AML-193 (cell line): ENCODE measurements around the gene BZW2.

Experiments used
- DNase-seq, 2 experiments: peaks; one replicate each; lab custom pipeline; 2025; lab: John Stamatoyannopoulos, UW

BZW2 gene

DNA sequence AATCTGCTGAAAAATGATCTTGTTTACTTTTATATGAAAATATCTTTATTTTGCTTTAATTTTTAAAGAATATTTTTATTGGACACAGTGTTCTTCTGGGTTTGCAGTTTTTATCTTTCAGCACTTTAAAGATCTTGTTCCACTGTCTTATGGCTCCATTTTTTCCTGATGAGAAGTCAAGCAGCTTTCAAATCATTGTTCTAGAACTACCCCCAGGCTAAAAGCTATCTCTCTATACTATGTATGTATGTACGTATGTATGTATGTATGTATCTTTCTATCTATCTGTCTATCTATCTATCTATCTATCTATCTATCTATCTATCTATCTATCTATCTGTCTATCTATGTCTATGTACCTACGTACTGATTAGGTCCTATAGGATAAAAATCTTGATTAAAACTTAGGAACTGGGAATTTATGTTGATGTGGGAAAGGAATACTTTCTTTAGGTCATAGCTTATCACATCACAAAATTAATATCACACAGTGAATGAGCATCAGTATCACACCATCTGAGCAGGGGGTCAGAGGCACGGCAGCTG lies 72.2 kb downstream of the BZW2 start:
- DNase-seq, result no peak

DNA sequence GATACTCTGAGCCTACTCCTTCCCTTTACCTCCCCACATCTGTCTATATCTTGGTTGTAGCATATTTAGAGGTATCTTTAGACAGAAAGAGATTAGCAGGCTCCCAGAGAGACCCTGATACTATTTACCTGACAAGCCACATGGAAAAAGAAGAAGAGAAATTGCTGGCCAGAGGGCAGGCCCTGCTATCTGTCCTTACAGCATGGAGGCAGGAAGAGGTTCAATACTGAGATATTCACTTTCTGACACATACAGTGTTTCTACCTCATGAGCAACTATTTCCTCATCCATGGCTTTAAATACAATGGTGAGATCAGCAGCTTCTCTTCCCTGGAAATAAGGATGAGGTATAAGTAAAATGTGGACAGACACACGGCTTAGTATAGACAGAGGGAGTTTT lies 73.7 kb downstream of the BZW2 start:
- no peak for DNase-seq

DNA sequence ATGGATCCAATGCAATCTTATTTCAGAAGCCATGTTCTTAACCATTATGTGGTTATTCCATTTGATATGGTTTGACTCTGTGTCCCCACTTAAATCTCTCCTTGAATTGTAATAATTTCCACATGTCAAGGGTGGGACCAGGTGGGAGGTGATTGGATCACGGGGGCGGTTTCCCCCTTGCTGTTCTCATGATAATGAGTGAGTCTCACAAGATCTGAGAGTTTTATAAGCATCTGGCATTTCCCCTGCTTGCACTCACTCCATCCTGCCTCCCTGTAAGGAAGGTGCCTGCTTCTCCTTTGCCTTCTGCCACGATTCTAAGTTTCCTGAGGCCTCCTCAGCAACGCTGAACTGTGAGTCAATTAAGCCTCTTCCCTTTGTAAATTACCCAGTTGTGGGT lies 75.6 kb downstream of the BZW2 start:
- DNase-seq, result no peak

- no peak for DNase-seq
Observed at GRCh38 chr7:16724344-16724743, 78.4 kb downstream of the BZW2 start.

DNA sequence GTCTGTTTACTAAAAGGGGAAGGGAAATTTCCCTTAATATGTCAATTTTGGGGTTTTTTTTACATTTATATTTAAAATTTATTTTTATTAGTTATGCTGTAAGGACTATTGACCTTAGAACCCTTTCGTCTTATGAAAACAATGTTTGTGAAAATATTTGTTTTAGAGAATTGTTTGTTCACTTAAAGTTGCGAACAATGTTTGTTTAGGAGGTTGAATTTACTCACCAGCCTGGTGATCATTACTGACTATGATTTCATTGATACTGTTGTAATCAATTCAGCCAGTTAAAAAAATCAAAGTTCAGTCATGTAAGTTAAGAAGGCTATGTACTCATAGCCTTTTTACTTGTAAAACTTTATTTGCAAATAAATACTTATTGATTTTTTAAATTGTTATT lies 80.2 kb downstream of the BZW2 start:
- no peak for DNase-seq

DNA sequence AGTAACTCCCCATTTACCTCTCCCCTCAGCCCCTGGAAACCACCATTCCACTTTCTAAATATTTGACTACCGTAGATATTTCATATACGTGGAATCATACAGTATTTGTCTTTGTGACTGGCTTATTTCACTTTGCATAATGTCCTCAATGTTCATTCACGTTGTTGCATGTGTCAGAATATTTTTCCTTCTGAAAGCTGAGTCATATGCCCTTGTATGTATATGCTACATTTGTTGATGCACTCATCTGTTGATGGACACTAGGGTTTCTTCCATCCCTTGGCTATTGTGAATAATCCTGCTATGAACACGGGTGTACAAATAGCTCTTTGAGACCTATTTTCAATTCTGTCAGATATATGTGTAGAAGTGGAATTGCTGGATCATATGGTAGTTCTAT lies 81.8 kb downstream of the BZW2 start:
- DNase-seq, result no peak

DNA sequence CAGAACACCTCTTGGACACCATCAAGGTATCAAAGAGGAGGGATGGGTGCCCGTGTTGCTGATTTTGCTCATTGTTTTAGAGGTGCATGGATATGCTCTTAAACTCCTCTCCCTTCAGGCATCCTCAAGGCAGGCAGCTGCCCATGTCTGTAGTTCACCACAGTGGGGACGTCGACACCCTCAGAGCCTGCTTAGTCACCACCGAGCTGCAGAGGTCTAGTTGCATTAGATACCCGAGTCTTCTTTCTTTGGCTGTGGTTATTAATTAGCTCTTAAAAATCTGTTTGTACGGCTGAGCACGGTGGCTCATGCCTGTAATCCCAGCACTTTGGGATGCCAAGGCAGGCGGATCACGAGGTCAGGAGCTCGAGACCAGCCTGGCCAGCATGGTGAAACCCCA lies 82.8 kb downstream of the BZW2 start:
- no peak for DNase-seq

DNA sequence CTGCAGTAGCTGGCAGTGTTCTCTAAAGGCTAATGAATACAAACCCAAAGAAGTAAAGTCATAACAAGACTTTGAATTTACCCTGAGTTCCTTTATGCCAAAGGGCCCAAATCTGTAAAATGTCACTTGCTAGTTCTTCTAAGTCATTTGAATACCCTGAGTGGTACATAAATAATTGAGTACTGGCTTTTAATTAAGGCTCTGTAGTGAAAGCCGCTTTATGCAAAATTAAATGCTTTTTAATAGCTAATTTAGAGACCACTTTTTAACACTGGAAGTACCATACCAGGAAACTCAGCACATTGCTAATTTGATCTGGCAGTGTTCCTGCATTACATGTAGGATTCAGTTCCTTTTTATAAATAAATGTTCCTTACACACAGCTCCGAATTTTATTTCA lies 83.6 kb downstream of the BZW2 start:
- DNase-seq, result no peak

DNA sequence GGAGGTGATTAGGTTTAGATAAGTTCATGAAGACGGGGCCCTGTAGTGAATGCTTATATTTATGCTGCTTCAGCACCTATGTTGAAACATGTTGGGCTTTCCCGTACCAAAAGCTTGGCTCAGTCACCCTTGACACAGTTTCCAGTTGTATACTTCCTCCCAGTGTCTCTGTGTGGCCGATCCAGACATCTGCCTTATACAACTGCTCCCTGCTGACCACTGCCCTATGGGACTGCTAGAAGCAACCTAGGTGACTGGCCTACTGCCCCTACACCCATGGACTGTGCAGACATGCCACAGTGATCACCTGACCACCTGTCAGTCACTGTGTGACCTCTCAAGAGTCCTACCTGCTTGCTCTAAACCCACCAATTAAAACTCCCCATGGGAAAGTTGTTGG lies 85.0 kb downstream of the BZW2 start:
- no peak for DNase-seq

GRCh38 chr7:16732828-16733227 lies 86.8 kb downstream of the BZW2 start:
- DNase-seq, result no peak

DNA sequence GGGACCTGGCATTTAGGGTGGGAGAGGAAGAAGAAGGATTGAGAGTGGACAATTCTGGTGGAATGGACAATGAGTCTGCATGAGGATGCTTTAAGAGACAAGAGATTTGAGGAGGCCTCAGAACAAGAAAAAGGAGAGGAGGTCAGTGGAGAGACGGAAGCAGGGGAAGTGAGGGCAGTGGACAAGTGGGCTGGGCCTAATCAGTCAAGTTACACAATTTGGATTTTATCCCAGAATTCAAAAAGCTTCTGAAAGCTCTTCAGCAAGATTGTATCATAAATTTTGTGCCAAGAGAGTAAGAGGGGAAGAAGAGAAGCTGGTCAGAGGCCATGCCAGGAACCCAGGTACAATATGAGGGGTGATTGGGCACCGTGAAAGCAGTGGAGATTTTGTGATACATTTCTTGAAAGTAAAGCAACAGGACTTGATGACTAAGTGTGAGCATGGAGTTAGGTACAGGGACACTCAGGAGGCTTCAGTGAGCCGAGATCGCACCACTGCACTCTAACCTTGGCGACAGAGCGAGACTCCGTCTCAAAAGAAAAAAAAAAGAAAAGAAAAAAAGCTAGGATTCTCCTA lies 88.3 kb downstream of the BZW2 start:
- no peak for DNase-seq

GRCh38 chr7:16735020-16735419 lies 89.0 kb downstream of the BZW2 start:
- DNase-seq, result no peak

GRCh38 chr7:16738011-16738688 lies 92.2 kb downstream of the BZW2 start:
- no peak for DNase-seq

- DNase-seq, result no peak
Observed at GRCh38 chr7:16739863-16740622, 94.1 kb downstream of the BZW2 start.

DNA sequence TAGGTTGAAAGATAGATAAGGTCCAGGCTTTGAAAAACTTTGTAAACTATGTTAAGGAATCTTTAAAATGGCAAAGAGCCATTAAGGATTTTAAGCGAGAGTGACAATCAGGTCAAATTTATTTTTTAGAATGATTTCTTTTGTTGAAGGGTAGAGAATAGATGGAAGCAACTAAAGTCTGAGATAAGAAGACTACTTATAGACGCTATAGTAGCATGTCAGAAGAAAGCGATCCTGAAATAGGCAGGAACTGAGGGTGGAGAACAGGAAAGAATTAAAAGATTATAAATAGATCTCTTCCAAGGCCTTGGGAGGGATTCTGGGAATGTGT lies 94.6 kb downstream of the BZW2 start:
- no peak for DNase-seq

- no peak for DNase-seq
Observed at GRCh38 chr7:16740996-16741395, 95.0 kb downstream of the BZW2 start.

- no peak for DNase-seq
Observed at GRCh38 chr7:16741676-16742075, 95.7 kb downstream of the BZW2 start.

GRCh38 chr7:16742547-16742946 lies 96.6 kb downstream of the BZW2 start:
- DNase-seq, result no peak

GRCh38 chr7:16743236-16743635 lies 97.3 kb downstream of the BZW2 start:
- no peak for DNase-seq

- DNase-seq, result no peak
Observed at GRCh38 chr7:16744518-16745250, 98.7 kb downstream of the BZW2 start.

DNA sequence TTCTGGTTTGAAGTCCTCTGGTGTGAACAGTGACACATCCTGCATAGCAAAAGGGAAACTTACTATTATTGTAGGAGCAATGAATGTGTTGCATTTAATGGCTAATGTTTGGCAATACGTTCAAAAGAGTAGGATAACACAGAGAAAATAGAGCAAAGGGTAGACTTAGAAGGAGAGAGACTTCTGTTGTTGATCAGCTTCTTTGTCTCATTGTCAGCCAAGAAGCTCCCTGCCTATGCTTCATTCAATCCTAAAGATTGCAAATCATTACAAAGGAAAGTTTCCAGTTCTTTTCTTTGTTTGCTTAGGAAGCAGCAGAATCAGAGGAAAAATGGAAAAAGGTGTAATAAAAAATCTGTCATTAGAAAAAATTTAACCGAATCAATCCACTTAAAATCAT lies 99.7 kb downstream of the BZW2 start:
- no peak for DNase-seq

DNA sequence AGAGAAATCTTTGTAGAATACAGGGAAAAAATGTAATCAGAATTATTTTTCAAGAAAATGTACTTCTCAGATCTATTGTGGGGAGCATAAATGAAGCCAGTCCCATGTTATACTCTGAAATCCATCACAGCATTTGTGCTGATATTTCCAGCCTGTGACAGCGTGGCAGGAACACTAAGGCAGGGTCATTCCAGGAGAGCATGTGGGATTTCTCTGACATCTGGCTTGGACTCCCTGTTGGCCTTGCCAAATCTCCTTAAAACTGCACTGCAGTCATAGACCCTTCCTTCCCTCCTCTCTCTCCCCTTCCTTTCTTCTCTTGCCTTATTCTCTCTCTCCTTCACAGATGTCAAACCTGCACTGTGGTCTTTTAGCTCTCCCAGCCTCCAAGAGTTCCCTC lies 101.1 kb downstream of the BZW2 start:
- no peak for DNase-seq
